Fibroblast of peridontal ligament (primary cell): ENCODE data around the gene ZNF423.

Experiments used
- DNase-seq: peaks from one replicate; pipeline ENCODE4 v3.0.0-alpha.2; 2010; ENCODE audit errors: extremely low read depth

The ZNF423 gene

DNA sequence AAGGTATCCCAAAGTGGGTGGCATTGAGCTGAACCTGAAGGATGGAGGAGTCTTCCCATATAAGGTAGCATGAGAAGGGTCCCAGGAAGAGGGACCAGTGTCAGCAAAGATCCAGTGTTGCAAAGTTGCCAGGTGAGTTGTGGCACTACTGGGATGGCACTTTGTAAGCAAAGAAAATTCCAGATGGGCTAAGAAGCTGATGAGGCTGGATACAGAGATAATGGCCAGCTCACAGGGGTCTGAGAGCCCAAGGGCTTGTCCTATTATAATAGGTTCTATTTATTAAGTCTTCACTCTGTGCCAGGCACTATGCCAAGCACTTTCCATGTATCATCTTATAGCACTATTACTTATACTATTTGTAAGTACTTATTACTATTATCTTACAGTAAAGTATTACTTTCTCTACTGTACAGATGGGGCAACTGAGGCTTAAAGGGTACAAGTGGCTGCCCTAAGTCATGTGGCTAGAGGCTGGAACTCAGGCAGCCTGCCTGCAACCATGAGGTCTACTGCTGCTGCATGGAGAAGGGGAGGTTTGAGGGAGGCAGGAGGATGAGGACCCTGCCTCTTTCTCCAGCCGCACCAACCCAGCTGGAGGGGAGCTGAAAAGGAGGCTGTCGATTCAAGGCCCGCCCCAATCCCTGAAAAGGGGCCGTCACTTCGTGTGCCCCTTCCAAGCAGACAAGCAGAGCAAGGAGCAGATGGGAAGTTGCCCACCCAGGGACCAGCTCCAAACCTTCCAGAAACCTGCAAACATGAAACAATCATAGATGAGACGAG lies 395.8 kb downstream of the ZNF423 start:
- no peak for DNase-seq

DNA sequence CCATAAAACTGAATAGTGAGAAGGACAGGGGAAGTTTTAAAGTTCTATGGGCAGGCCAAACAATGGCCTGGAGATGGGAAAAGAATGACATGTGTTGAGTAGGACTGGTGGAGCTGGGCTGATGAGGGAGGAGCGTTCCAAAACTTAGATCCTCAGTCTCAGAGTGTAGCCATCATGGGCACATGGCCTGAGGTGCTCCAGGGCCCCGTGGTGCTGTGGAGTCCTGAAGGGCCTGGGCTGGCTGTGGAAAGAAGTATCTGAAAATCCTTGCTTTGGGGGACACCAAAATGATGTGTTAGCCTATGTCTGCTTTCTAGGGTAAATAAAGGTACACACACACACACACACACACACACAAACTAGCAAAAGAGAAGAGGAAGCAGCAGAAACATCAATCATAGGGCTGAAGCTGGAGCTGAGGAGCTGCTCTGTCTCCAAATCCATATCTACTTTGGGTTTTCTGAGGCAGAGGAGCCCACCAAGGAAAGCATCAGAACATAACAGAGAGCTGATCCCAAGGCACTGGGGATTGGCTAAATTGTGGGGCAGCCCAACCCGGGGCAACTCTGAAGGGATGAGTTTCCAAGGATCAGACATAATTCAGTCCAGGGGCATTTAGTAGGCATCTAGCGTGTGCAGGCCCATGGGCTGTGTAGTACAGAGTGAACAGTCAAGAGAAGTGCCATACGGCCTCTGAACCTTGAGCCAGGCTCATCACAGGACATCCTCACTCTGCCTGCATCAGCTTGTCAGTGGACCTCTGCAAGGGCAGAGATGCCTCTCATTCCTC lies 397.1 kb downstream of the ZNF423 start:
- DNase-seq = no peak

DNA sequence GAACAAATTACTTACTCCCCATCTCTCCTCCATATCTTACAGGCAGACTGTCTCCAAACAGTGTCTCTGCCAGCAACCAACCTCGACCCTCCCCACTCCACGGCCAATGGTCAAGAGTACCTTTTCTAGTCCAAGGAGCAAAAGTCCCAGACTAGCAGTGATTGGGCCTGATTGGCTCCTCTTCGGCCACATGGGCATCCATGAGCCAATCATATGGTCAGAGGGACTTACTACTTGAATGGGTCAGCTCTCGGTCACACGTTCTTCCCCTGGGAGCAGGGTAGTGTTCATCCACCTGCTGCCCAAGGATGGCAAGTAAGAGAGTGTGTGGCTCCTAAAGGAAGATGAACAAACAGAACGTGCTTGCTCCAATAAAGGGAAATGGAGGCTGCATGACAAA lies 397.7 kb downstream of the ZNF423 start:
- DNase-seq = no peak

DNA sequence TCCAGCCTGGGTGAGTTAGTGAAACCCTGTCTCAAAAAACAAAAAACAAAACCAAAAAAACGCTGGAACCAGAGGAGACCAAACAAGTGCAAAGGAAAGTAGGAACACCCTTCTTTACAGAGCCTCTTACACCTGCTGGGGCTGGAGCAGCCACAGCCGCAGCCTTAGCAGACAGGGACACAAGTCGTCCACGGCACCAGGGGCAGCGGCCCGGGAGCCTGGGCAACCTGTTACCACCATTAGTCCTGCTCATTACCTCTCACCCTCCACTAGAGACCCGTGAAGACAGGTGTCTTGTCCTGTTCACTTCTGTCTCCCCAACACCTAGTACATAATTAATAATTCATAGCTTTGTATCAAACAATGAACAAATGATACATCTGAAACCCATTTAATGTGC lies 398.7 kb downstream of the ZNF423 start:
- no peak for DNase-seq

- DNase-seq = no peak
Measured at GRCh38 chr16:49456763-49457162, 399.1 kb downstream of the ZNF423 start.

GRCh38 chr16:49455991-49456745 lies 399.7 kb downstream of the ZNF423 start:
- DNase-seq = no peak

DNA sequence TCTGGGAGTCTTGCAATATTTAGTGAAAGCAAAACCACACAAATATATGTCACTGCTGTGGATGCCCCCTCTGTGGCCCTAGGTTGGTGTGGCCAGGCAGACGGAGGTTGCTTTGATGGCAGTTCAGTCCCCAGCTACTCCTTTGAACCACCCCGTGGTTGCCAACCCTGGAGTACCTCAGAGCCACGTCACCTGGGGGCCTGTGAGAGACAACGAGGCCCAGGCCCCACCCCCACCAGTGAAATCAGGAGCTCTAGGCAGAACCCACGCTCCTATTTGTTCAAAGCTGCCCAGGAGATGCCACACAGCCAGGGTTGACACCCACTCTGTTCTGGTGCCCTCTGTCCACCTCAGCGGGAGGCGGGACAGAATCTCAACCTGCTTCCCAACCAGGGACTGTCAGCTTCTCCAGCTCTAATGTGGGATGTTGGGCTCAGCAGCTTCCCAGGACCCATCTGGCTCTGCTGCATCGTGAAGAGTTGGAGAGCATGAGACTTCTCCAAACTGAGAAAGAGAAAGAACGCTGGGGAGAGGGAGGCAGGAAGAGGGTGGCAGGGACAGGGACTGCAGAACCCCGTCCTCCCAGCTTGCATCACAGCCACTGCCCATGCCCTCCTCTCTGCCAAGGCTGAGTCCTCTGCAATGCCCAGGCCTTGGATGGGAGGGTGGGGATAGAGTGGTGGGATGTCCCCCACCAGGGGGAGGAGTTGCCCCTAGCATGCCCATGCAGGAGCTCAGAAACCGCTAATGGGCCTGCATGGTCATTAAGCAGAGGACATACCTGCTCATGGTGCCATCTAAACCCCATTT lies 400.5 kb downstream of the ZNF423 start:
- DNase-seq = no peak

DNA sequence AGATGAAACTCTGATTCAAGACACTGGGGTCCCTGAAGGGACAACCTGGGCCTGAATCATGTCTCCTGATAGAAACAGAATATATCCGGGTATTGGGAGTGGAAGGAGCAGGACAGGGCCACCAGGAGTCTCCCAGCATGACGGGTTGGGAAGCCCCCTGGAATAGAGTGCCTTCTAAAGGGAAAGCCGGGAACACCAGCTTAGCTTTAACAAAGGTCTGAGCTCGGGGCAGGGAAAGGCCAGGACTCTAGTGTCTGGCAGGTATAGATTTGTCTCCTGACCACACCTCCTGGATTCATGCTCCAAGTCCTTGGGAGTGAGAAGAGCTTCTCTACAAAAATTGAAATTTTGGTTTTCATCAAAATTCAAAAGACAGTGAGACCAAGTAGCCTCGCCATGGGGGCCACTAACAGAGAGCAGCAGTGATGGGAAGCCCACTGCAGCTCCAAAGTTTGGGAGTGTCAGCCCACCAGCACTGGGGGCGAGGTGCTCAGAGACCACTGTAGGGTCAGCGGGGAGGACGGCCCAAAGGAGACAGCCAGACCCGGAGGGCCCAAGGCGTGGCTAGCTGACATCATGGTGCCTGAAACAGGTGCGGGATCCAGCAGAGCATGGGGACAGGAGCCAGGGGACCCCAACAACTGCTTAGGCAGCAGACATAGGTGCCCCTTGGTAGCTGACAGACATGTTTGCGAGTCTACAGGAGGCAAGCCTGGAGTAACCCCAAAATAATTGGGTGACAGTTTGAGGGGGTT lies 401.3 kb downstream of the ZNF423 start:
- no peak for DNase-seq

DNA sequence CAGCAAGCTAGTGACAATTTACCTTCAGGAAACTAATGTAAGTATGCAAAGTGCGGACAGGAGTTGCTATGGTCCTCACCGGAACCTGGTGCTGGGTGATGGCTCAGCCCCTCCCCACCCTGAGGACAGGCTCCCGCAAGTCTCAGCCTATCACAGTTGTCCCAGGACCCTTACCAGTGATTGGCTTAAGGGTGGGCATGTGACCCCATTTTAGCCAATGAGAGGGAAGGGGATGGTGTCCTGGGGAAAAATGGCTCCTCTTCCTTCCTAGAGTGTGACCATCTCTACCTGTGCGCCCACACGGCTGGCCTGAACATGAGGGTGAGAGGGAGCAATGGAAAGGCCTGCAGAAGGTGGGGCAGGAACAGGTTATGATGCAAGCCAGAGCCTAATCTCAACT lies 401.9 kb downstream of the ZNF423 start:
- no peak for DNase-seq

DNA sequence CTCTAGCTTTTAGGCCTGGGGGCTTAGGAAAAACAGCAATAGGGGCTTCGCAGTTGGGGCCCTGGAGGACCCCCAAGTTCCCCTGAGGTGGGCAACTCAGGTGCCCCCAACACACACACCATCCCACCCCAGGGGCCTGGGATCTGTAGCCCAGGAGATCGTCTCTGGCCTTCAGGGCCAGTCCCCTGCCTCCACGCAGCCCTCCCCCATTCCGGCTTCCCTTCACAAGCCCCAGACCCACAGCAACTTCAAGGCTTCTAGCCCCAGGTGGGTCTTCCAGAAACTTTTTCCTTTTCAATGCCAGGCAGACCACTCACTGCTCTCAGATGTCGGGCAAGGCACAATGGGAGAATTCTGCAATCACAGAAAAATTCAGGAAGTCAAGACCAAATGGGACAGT lies 402.9 kb downstream of the ZNF423 start:
- no peak for DNase-seq

GRCh38 chr16:49452578-49452977 lies 403.3 kb downstream of the ZNF423 start:
- no peak for DNase-seq

DNA sequence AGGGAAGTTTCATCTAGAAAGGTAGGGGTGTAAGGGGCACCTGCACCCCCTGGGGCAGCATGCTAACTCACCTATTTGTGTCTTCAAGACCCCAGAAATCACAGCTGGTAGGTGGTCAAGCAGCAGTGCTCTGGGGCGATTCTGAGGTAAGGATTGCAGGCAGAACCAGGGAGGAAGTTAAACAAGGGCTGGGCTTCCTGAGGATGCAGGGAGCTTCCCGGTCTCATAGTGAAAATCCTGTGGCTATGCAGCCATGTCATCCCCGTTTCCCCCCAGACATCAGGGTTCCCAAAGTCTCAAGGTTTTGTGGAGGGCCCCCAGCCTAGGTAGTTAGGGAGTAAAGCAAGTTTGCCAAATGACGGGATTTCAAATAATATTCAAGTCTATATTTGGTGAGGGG lies 403.8 kb downstream of the ZNF423 start:
- DNase-seq = no peak

GRCh38 chr16:49446805-49447204 lies 409.1 kb downstream of the ZNF423 start:
- DNase-seq = no peak

DNA sequence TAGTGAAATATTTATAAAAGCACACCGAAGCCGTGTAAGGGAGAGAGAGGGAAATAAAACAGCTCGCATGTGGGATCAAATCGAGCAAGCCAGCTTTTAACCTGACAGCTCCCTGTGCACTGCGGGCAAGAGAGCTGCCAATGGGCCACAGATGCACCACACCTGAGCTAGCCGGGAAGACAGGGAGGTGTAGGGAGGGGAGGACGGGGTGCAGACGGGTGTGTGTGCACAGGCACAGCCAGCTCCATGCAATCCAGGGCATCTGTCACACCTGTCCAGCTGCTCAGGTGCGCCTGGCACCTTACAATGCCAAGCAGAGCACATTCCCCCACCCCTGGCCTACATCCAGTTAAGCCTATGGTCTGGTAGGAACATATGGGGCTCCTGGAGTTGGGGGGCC lies 412.3 kb downstream of the ZNF423 start:
- no peak for DNase-seq

DNA sequence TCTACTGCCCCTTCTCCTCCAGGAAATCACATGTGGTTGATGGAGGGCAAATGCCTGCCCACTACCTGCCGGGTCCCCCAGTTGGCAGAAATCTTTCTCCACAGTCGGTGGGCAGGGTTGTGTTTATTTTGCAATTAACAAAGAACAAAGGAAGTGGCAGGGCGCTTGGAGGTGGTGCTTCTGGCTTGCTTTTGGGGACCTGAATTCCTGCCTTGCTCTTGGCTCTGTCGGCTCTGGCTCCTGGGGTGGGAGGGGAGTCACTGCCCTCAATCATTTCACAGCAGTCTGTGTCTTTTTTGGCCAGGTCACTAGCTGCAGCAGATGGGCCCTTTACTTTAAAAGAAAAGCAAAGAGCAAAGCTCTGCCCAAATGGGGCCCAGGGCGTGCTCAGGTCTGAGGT lies 413.1 kb downstream of the ZNF423 start:
- DNase-seq = no peak

GRCh38 chr16:49441366-49441780 lies 414.5 kb downstream of the ZNF423 start:
- no peak for DNase-seq

- DNase-seq = no peak
Measured at GRCh38 chr16:49440156-49441065, 415.5 kb downstream of the ZNF423 start.

DNA sequence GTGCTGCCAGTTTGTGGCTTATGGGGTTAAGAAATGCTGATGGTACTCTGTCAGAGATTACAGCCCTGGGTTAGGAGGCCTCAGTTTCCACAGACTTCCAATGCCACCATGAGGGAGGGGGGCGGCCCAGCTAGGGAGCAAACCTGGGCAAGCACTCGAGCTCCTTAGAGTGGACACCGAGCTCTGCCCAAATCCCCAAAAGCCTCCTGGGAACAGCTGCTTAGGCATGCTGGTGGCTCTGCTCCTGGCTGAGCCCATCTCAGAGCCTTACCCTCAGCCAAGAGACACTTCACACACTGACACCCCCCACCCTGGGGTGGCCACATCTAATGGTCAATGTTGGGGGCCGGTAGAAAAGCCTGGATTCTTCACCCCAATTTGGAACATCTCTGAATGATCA lies 416.2 kb downstream of the ZNF423 start:
- no peak for DNase-seq

DNA sequence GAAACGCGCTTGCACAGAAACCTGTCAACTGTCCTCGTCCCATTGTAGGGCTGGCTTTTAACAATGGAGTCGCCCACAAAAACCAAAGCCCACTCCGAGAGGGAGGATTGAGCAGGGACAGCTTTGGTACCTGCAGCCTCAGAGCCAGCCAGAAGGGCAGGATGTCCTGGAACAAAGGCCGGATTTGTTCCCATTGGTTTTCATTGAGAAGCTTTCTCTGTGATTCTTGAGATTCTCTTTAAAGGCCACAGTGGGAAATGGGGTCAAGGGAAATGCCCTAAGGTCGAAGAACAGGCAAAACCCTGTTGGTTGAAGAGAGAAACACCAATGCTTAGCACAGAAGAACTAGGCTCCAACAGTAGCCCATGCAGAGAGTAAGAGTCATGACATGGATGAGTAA lies 416.9 kb downstream of the ZNF423 start:
- DNase-seq = no peak
